Dedifferentiated amniotic fluid mesenchymal stem cell (primary cell): ENCODE results near the gene OR10H3.
"Not testable (repeated sequence)": the region's sequence is repeated elsewhere in the genome, so short reads cannot be mapped to it uniquely, and the experiment has no call there.

Experiments used
- DNase-seq: peaks from one replicate; pipeline ENCODE4 v3.0.0-alpha.2; 2016; ENCODE audit errors: extremely low spot score

Gene OR10H3

DNA sequence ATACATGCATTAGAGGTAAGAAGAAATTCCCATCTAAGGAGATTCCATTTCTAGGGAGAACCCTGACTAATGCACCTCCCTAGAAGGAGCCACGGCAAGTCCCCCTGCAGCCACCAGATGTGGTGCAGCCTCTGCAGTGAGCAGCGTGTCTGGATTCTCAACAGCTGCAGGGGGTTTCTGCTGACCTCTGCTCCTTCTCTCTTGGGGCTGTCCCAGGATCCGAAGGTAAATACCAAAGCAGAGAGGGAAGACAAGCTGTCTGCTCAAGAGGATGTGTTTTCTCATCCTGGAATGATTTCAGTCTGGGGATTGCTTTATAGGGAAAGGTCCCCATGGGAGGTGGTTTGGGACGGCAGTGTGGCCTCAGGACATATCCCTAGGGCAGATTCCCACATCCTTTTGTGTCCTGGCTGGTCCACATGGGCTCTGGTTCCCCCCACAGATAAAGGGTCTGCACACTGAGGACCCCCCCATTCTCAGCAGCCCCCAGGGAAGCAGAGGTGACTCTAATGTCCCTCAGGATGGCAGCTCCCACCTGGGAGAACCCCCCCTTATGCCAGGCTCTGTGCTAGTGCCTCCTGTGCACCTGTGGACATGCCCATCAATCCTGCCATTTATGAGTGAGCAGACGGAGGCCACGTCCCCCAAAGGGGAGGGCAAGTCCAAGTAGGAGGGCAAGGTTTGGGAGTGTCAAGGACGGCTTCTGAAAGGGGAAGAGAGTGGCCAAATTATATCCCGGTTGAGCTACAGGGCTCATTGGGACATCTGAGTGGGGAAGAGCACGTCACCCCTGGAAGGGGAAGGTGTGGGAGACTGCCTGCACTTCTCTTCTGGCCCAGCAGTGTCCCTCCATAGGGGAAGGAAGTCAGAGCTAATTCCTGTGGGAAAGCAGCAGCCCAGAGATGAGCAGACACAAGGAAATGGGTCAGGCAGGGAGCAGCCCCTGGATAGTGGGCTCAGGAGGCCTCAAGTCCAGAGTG lies 39.5 kb downstream of the OR10H3 start:
- no peak for DNase-seq

DNA sequence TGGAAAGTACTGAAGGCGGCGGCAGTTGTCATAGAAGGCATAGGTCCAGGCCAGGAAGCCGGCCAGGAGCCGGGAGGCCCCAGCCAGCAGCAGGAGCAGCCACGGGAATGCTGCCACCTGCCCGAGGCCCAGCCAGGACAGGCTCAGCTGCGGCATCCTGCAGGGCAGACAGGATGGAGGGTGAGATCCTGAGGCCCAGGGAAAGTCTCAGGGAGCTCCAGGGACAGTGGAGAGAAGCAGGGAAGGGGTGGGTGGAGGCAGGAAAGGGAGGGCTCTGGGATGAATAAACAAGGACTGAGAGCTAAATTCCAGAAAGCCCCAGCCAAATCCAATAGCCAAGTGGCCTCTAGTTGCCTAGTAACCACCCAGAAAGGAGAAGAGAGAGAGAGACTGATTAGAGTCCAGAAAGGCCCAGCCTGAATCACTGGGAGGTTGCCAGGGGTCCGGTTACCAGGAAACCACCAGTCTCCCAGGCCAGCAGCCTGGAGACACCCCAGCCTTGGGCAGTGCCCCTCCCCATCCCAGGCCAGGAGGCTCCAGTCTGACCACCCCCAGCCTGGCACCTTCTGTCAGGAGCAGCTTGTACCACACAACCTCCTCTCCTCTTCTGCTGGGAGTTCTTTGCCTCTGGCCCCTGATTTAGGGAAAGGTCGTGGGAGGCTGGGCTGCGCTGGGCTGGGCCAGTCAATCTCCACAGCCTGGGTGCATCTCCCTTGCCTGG lies 42.1 kb downstream of the OR10H3 start:
- DNase-seq = peak; percentile 51

DNA sequence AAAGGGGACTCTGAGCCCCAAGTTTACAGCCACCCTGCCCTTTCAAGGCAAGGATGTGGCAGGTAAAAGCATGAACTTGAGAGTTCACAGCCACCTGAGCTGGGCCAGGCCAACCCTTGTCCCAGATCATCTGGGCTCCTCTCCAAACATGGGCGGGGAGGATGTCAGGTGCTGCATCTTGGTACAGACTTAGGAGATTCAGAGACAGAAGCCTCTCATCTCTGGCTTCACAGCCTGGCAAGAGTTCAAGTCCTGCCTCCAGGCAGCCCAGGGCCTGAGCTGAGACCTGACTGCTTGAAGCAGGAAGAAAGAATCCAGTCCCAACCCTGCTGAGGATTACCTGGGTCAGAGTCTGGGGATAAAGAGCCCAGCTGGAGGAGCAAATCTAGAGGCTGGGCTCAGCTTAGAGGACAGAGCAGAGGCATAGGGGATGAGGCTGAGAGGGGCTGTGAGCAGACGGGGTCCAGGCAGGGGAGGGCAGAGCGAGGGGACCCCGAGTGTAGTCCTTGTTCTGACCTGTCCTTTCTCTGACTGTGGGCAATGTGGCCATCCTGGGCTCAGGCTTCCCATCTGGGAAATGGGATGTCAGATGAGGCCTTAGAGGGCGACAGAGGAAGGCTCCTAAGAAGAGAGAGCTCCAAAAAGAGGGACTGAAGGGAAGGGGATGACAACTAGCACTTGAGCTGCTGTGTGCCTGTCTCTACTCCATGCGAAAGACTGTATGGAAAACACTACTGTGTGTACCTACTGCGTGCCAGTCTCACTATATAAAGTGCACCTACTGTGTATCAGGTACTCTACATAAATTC lies 43.0 kb downstream of the OR10H3 start:
- DNase-seq = no peak

DNA sequence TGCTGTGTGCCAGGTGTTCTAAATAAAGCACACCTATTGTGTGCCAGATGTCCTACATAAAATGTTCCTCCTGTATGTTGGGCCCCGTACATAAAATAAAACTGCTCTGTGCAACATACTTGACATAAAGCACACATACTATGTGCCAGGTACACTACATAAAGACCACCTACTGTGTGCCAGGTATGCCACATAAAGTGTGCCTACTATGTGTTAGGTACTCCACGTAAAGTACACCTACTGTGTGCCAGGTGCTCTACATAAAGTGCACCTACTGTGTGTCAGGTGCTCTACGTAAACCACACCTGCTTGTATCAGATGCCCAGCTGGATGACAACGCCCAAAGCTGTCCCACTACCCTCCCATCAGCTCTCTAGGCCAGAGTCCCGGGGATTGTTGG lies 43.9 kb downstream of the OR10H3 start:
- no peak for DNase-seq

DNA sequence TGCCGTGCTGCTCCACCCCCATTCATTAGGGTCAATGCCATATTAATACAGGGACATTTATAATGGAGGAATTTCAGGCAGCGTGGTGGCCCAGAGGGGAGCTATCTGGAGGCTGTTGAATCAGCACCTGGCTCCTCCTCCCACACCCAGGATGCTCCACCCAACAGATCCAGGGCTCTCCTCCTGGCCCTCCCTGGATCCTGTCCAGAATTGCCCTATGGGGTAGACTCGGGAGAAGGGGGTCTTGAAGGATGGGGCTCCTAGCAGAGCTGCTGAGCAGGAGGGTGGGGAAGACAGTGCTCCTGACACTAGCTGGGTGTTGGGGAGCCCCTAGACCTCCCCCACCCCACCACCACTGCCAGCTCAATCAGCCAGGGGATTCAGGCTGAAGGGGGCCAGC lies 44.4 kb downstream of the OR10H3 start:
- DNase-seq = no peak

DNA sequence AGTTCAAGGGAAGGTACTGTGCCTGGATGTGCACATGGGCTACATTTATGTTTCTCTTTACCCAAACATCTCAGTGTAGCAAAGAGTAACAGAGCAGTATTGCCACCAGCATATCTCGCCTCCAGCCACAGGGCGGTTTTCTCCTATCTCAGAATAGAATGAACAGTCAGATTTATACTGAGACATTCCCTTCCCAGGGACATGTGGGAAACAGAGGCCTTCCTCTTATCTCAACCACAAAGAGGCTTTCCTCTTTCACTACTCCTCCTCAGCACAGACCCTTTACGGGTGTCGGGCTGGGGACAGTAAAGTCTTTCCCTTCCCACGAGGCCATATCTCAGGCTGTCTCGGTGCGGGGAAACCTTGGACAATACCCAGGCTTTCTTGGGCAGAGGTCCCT lies 45.1 kb downstream of the OR10H3 start:
- not testable (repeated sequence) for DNase-seq

DNA sequence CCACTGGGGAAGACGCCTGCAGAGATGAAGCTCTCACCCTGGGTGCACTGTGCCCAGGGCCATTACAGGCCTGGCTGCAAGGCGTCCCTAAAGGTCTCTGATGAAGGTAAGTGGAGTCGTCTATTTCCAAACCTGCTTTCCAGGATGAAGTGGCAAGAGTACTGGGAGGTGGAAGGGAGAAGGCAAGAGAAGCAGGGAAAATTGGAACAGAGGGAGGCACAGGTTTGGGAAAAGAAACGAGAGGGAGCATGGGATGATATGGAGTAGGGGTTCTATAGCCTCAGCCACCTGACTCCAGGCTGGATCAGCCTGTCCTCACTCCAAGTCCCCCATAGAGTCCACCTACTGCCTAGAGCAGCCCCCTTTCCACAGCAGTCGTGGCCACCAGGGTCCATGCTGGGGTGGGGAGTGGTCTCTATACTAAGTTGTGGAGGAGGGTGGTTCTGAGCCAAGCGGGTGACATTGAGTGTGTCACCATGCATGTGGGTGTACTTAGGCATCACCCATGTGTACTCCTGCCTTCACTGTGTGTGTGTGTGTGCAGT lies 49.9 kb downstream of the OR10H3 start, which contains the start of gene OR10H5:
Gene OR10H5 (plus strand): TSS at position 51 of the 545 bp plus-strand sequence. CDS start 6,388 bp downstream, outside the sequence.
- no peak for DNase-seq

DNA sequence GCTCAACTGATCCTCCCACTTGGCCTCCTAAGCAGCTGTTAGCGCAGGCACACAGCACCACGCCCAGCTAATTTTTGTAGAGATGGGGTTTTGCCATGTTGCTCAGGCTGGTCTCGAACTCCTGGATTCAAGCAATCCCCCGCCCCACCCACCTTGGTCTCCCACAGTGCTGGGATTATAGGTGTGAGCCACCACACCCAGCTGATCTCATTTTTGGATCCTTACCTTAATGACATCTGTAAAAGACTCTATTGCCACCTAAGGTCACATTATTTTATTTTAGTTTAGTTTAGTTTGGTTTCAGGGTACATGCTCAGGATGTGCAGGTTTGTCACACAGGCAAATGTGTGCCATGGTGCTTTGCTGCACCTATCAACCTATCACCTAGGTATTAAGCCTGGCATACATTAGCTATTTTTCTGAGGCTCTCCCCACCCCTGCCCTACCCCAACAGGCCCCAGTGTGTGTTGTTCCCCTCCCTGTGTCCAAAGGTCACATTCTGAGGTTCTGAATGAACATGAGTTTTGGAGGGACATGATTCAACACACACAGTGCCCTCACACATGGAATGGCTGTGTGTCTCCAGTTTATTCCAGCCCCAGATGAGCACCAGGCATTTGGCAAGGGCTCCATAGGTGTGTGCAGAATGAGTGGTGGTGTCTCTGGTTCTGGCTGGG lies 50.9 kb downstream of the OR10H3 start:
- no peak for DNase-seq

DNA sequence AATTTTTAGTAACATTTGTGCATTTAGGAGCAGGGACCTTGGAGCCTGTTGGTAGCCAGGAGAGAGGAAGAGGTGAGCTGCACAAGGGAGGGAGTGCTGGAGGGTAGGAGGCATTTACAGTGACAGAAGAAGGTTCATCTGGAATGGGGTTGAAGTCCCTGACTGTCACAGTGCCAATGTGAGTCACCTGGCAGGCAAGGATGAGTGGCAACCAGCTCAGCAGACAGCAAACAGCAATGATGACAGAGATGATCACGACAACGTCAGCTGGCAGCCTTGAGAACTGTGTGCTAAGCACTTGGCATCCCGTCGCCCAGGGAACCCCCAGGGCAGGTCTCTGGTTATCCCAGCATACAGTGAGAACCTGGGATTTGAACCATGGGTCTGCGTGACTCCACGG lies 52.3 kb downstream of the OR10H3 start:
- no peak for DNase-seq
